H54 (cell line): ENCODE measurements around the gene SLC27A3.
A peak's percentile ranks its signal among the peaks of the same experiment; 100 is the strongest.

Experiments
- DNase-seq: peaks from one replicate; pipeline ENCODE4 v3.0.0; 2011; ENCODE audit warnings: low spot score, mixed read lengths; ENCODE audit not compliant: insufficient read length
- FAIRE-seq: peaks from 3 replicates; lab custom pipeline; 2011; peaks lifted over from hg19 to GRCh38; lab: Jason Lieb, UNC
- POLR2A ChIP-seq: IDR thresholded peaks from 2 replicates; pipeline ENCODE4 v1.6.1; 2011; ENCODE audit warnings: low read depth, mild to moderate bottlenecking, low read length

SLC27A3 gene

DNA sequence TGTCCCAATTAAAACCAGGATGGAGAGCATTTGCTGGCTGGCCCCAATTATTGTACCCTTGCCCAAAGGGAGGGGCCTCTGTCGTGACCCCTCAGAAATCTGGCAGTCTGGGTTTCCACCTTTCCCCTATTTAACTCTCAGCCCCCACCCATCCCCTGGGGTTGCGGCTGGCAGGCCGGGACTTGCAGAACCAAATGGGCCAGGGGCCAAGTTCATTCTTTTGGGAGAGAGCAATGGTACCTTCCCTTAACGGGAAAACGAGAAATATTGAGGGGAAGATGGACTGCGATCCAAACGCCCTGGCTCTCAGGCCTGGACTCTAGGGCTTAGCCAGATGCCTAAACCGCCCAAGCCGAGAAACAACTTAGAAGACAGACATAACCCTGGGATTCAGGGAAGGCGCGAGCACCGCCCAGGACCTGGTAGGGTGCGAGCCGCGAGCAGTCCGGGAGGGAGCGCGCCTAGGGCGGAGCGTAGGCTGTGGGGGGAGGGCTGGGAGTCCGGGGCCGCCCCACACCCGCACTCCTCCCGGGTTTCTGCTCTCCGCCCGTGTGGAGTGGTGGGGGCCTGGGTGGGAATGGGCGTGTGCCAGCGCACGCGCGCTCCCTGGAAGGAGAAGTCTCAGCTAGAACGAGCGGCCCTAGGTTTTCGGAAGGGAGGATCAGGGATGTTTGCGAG, at the start of gene SLC27A3:
Gene SLC27A3 (plus strand): TSS at position 628 of the 678 bp plus-strand sequence. CDS start 91 bp downstream, outside the sequence.
- no peak for TF ChIP-seq POLR2A
- peak; percentile 43 for DNase-seq
- FAIRE-seq: no peak

DNA sequence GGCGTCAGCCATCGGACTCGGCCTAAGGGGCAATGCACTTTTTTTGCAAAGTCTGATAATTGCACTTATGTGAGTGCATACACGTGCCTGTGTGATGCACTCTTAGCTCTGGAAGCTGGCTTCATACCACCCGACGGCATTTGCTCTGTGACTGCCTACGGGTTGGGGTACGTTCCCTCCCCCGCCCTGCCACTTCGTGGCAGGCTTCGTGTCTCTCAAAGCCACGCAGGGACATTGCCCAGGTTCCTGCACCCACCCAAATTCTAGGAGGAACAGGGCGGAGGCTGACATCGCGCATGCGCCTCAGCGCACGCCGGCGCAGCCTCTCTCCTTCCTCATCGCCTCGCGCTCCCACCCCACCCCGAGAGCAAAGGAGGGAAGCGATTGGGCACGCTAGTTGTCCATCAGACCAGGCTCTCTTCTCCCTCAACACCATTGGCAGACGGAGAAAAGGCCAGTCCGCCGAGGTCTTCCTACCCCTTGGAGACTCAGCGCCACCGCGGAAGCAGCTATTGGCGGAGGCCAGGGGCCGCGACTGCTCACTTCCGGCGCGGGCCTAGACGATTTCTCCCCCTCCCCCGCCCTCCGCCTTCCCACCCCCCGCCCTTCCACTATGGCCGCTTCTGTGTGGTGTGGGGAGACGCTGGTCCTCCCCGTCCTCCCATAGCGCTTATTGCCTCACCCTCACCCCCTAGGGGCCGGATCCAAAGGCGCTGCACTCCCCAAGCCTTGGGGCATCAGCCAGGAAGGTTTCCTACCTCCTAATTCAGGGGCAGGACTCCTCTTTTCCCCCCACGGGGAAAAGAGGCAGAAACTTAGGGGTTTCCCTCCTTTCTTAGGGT, 47.5 kb upstream of the SLC27A3 start, which contains the start of gene INTS3:
Gene INTS3 (plus strand): TSS at position 588 of the 842 bp plus-strand sequence. CDS start 585 bp downstream, outside the sequence.
- DNase-seq: peak; percentile 95
- no peak for FAIRE-seq
- TF ChIP-seq POLR2A: peak; percentile 78

DNA sequence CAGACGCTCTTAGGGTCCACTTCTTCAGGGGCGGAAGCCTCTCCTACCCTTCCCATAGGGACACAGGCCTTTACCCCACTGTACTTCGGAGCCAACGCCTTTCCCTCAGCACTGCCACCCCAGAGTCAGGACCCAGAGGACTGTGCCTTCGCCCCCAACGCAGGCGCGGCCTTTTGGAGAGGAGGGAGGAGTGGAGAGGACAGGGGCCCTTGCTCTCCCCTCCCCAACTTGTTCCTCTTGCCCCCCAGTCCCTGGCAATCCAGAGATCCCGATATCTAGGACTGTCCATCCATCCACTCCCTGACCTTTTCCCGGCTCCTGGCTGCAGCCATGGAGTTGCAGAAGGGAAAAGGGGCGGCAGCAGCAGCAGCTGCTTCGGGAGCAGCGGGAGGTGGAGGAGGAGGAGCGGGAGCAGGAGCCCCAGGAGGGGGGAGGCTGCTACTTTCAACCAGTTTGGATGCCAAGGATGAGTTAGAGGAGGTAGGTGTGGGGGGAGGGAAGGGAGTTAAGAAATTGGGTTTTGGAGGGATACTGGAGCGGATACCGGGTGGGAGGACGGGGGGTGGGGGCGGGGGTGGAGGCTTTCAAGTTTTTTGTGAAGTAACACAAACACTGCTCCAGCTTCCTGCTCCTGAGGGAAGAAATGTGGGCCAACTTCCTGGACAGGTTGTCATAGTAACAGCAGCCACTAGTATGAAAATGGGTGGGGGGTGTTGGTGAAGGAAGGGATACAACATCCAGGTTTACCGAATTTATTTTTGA, 46.7 kb upstream of the SLC27A3 start:
- FAIRE-seq (no peak), DNase-seq (no peak)
- peak; percentile 37; the same call in 1 of the 2 replicates for TF ChIP-seq POLR2A

DNA sequence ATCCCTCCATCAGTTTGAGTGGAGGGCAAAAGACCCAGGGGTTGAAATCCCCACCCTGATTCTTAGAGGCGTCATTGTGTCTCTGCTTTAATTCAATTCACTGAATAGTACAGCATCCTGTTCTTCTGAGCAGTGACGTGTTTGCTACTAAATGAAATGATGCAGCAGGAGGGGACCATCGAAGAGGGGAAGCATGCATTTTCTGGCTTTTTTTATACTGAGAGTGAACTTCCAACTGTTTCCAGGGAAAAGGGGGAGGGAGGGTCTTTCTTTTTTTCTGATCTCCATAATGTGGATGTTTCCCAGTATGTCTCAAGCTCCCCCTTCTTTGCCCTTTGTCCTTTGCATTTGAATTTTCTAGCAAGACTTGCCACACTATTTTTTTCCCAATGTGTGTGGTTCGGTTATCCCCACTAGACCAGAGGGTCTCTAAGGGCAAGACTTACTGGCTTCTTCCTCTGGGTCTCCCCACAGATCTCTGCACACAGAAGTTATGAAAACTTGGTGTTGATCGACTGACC, 44.7 kb upstream of the SLC27A3 start:
- no peak for DNase-seq
- TF ChIP-seq POLR2A: no peak
- no peak for FAIRE-seq

DNA sequence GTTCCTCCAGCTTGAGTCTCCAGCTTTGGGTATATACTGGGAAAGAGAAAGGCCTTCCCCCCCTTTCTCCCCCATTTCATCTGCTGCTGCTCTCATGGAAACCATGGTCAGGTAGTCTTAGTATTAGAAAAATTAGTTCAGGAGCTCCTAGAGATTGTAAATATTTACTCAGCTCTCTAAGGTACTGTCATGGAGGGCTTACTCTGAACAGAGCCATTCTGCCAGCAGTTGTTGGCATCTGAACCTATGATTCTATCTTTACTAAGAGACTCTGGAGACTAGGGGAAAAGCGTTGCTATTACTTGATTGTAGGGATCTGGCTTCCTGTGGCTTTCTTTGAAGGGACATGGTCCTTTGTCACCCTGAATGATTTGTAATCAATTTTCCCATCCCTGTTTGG, 41.2 kb upstream of the SLC27A3 start:
- FAIRE-seq (no peak), DNase-seq (no peak)
- TF ChIP-seq POLR2A: no peak

GRCh38 chr1:153734396-153735089, 40.7 kb upstream of the SLC27A3 start:
- TF ChIP-seq POLR2A: no peak
- no peak for DNase-seq
- no peak for FAIRE-seq

DNA sequence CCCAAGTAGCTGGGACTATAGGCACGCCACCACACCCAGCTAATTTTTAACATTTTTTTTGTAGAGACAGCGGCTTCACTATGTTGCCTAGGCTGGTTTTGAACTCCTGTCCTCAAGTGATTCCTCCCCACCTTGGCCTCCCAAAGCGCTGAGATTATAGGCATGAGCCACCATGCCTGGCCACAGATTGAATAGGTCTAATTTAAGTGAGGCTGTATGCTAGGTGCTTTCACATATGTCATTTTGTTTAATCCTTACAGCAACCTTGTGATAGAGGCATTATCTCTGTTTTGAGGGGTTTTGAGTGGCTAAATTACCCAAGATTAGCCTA, 40.2 kb upstream of the SLC27A3 start:
- DNase-seq (no peak), FAIRE-seq (no peak)
- no peak for TF ChIP-seq POLR2A

- FAIRE-seq (no peak), DNase-seq (no peak)
- TF ChIP-seq POLR2A: no peak
Observed at GRCh38 chr1:153741986-153742385, 33.2 kb upstream of the SLC27A3 start.

DNA sequence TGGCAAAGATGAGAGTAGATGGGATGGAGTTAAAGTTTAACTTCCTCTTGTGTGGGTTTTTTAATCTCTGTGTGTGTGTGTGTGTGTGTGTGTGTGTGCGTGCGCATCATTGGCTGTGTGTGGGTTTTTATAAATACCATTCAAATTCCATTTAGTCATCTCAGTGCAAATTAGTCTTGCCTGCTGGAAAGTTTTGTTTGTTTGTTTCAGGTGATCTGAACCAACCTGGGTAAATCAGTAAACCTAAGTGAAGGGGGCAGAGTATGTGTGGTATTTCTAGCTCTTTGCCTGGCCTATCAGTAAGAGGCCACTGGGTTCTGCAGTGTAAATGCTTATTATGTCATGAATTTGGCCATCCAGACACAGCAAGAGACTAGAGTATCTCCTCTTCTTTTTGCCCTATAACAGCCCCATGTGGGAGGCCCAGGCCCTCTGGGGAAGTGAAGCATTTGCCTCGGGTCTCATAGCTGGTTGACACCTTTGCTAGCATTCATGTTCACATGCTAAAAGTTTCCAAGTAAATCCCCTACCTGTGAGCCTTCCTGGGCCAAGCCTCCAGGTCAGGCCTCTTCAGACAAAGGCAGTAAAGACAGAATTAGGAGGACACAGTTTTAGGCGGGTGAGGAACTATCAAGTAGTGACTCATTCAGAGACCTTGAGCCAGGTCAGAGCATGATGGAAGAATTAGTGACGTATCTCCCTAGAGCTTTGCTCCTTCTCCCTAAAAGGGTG, 32.6 kb upstream of the SLC27A3 start:
- TF ChIP-seq POLR2A: no peak
- FAIRE-seq (no peak), DNase-seq (no peak)

DNA sequence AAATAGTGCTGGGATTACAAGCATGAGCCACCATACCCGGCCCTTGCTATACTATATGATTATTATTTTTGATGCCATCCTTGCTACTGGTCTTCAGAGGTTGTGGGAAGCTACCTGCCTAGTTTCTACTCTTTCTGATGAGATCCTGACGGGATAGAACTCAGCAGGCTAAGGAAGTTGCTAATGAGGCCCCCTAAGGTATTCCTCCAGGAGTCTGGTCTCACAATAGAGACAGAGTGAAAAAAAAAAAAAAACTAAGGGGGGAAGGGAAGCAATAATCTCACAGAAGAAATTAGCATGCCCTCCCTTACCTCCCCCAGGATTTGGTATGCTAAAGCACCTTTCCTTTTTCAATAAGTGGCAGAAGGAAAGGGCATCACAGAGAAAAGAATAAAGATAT, 29.8 kb upstream of the SLC27A3 start:
- DNase-seq (no peak), FAIRE-seq (no peak)
- TF ChIP-seq POLR2A: no peak

DNA sequence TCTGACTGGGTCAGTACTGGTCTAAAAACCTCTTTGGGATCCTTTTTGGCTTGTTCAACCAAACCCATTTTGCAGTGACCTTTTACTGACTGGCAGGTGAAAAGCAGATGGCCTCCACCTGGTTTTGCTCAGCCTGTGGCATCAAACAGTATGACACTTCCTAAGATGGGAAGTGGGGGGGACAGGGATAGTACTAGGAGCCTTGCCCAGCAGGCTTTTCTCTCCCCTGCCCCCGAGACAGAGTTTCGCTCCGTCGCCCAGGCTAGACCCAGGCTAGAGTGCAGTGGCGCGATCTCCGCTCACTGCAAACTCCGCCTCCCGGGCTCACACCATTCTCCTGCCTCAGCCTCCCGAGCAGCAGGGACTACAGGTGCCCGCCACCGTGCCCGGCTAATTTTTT, 29.0 kb upstream of the SLC27A3 start:
- FAIRE-seq (no peak), DNase-seq (no peak)
- TF ChIP-seq POLR2A: no peak

DNA sequence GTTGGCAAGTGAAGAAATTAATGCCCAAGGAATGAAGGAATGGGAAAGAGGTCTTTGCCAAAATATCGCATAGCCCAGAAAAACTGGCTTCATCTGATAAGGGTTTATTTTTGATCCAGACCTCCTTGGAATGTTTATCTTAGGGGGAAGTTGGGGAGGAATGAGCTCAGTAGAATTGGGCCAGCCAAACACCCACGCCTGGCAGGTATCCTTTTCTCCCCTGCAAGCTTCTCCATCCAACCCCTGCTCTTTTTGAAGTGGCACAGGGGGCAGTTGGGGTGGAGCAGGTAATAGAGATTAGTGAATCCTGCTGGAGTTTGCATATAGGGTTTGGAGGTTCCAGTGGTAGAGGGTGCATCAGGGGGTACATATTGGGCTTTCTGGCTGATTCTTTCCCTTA, 26.3 kb upstream of the SLC27A3 start:
- TF ChIP-seq POLR2A: no peak
- FAIRE-seq (no peak), DNase-seq (no peak)
